Superior temporal gyrus (tissue), 1 donor: ENCODE measurements around the gene HDLBP.

ENCODE experiments used
- DNase-seq: peaks from one replicate; pipeline ENCODE4 v3.0.0-alpha.2; 2016; ENCODE audit errors: extremely low spot score

Gene HDLBP

GRCh38 chr2:241191081-241191480, 124.4 kb downstream of the HDLBP start:
- no peak for DNase-seq

- no peak for DNase-seq
These were observed 125.0 kb downstream of the HDLBP start for GRCh38 chr2:241190291-241190981.

- DNase-seq: no peak
These were observed 125.6 kb downstream of the HDLBP start for GRCh38 chr2:241189856-241190201.

- no peak for DNase-seq
These were observed 126.2 kb downstream of the HDLBP start for GRCh38 chr2:241189093-241189855.

- DNase-seq: no peak
These were observed 126.9 kb downstream of the HDLBP start, which contains the start of gene ANO7 for GRCh38 chr2:241188361-241189092. ANO7 (plus strand) TSS chr2:241188677; CDS start chr2:241190064, 1,387 bp downstream.

GRCh38 chr2:241187918-241188234, 127.6 kb downstream of the HDLBP start:
- DNase-seq: no peak

GRCh38 chr2:241187101-241187917, 128.2 kb downstream of the HDLBP start:
- DNase-seq: no peak

- DNase-seq: no peak
These were observed 129.5 kb downstream of the HDLBP start for GRCh38 chr2:241185961-241186360.

- DNase-seq: no peak
These were observed 130.6 kb downstream of the HDLBP start for GRCh38 chr2:241184901-241185300.

- no peak for DNase-seq
These were observed 132.3 kb downstream of the HDLBP start for GRCh38 chr2:241183221-241183620.

- DNase-seq: no peak
These were observed 132.8 kb downstream of the HDLBP start for GRCh38 chr2:241182531-241183133.

- no peak for DNase-seq
These were observed 133.3 kb downstream of the HDLBP start for GRCh38 chr2:241182126-241182525.

- no peak for DNase-seq
These were observed 135.0 kb downstream of the HDLBP start for GRCh38 chr2:241180495-241180894.

- peak; percentile 25 for DNase-seq
These were observed 135.6 kb downstream of the HDLBP start for GRCh38 chr2:241179899-241180298.

GRCh38 chr2:241178961-241179360, 136.5 kb downstream of the HDLBP start:
- no peak for DNase-seq

GRCh38 chr2:241177526-241178334, 137.7 kb downstream of the HDLBP start:
- DNase-seq: no peak
